HG03135 (cell line): ENCODE results near the gene ZNF616.

Experiments used
- ATAC-seq: cut with Tn5 transposase; IDR thresholded peaks from one replicate; pipeline ENCODE4 v1.9.1; 2021; ENCODE audit warnings: mild to moderate bottlenecking, moderate library complexity; ENCODE audit not compliant: unreplicated experiment

The ZNF616 gene

DNA sequence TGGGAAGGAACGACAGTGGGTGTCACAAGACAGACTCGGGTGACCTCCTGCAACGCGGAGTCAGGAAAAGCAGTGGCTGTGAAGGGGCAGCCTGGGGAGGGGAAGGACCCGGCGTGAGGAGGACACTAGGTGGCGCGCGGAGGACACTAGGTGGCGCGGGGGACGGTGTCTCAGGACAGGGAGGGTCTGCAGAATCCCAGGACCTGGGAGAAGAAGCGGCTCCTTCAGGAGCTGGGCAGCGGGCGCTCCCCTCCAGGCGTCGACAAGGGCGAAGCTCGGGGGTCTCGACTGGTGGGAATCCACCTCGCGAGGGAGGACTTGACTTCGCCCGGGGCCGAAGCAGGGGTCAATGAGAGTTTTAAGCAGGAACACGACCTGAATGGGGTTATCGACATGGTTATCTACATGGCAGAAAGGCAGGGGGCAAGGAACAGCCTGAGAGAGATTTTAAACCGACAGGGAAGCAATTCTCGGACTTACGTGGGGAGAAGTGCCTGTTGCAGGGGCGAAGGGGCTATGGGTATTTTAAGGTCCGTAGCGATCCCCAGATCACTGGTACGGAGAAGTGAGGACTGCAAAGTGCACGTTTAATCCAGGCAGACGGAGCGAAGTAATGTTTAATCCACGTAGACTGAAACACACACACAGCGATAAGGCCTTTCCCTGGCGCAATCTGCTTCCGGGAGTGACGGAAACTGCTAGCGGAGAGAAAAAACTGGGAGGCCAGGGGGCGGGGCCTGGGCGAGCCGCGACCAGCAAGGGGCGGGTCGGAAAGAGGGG is at the start of gene ZNF616:
TSS of gene ZNF616 (minus strand) at position 687 of the 780 bp plus-strand sequence. CDS start 9,426 bp downstream, outside the sequence.
- ATAC-seq = peak; percentile 54

DNA sequence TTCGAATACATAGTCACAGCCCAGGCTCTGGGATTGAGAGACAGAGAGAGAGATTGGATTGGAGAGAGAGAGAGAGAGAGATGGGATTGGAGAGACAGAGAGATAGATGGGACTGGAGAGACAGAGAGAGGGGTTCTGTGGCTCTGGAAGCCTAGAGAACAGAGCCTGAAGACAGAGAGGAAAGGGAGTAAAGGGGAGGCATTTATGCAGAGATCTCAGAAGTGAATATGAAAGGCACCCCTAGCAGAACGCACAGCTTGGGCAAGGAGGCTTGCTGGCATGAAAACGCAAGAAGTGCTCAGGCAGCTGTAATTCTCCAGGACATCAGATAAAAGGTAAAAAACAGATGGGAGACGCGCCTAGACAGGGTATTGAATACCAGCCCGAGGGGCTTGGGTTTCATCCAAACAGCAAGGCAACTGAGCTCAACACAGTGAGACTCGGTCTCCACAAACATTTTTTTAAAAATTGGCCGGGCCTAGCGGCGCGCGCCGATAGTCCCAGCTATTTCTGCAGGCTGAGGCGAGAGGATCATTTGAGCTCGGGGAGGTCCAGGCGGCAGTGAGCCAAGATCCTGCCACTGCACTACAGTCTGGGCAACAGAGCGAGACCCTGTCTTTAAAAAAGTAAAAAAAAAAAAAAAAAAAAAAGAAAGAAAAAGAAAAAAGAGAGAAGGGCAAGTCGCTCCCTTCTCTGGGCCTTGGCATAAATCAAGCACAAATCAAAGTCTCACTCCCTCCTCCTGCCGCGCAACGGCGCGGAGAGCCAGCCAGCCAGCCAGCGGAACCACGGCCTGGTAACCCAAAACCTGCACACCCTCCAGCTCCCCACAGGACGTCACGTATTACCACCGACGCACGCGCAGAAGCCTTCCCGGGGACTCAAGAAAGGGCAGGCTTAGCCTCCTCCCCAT is 49.3 kb upstream of the ZNF616 start:
- peak; percentile 0 for ATAC-seq

DNA sequence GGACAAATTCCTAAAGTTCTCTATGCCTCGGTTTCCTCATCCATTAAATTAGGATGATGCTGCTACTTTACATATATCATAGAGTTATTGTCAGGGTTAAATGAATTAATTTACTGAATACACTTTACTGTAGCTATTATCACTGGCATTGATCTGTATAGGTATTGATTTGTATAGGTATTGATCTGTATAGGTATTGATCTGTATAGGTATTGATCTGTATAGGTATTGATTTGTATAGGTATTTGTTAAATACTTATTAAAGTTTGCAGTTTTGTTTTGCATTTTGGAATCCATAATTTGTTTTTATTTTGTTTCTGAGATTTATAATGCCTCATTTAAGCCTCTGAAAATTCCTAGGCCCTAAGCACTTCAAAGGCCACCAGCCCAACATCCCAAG is 47.7 kb upstream of the ZNF616 start:
- no peak for ATAC-seq

DNA sequence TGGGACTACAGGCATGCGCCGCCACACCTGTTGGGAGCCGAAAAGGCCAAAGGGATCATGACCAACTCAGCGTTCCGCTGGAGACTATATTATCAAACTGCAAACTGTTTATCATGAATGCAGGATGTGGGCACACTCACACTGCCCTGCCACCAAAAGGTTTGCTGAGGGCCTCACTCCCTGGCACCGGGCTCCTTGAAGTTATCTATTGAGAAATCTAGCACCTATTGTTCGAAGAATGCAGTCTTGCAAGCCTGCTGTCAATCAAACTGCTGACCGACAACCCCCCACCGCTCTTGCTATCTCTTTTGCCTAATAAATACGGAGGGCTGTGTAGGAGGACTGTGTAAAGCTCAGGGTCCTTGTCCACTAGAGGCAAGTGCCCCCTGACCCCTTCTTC is 36.8 kb upstream of the ZNF616 start:
- no peak for ATAC-seq

DNA sequence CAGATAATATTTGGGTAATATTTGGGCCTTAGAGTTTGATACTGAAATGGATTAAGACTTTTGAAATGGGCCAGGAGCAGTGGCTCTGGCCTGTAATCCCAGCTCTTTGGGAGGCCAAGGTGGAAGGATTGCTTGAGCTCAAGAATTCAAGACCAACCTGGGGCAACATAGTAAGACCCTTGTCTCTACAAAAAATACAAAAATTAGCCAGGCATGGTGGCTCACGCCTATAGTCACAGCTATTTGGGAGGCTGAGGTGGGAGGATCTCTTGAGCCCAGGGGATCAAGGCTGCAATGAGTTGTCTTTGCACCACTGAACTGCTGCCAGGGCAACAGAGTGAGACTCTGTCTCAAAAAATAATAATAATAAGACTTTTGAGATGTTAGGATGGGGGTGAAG is 32.6 kb upstream of the ZNF616 start:
- ATAC-seq = no peak

DNA sequence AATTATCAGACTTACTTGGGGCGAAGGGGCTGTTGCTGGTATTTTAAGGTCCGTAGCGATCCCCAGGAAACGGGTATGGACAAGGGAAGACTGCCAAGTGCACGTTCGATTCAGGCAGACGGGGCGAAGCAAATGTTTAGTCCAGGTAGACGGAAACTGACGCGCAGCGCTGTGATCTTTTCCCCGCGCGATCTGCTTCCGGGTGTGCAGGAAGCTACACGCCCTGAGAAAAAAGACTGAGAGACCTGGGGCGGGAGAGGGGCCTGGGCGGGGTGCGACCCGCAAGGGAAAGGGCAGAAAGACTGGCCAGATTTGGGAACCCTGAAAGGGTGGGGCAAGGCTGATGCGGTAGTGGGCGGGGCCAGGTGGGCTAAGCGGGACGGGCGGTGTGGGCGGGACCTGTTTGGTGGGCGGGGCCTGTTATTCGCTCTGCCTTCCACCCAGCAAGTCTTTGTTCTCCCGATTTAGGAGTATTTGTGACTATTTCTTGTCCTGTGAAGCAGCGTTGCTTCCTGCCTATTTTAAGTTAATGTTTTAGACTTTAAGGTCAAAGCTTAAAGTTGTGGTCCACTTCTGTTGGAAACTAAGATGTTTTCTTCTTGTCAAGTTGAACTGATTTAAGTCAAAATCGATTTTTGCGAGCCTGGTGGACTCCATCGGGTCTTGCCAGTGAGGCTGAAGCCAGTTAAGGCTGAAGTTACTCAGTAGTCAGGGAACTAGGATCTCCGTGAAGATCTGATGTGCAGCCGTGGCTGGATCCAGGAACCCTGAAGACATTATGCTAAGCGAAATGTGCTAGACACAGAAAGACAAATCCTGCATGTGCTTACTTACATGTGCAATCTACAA is 31.8 kb upstream of the ZNF616 start, which contains the start of gene ZNF836:
TSS of gene ZNF836 (minus strand) at position 301 of the 849 bp plus-strand sequence. CDS start 3,549 bp downstream, outside the sequence.
- ATAC-seq = peak; percentile 74

DNA sequence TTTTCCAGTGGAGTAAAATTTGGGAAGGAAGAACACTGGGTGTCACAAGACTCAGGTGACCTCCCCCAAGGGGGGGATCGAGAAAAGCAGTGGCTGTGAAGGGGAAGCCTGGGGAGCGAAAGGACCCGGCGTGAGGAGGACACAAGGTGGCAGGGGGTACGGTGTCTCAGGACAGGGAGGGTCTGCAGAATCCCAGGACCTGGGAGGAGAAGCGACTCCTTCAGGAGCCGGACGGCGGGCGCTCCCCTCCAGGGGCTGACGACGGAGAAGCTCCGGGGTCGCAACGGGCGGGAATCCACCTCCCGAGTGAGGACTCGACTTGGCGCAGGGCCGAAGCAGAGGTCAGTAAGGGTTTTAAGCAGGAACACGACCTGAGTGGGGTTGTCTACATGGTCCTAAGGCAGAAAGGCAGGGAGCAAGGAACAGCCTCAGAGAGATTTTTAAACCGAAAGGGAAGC is 31.2 kb upstream of the ZNF616 start:
- ATAC-seq = peak; percentile 29

DNA sequence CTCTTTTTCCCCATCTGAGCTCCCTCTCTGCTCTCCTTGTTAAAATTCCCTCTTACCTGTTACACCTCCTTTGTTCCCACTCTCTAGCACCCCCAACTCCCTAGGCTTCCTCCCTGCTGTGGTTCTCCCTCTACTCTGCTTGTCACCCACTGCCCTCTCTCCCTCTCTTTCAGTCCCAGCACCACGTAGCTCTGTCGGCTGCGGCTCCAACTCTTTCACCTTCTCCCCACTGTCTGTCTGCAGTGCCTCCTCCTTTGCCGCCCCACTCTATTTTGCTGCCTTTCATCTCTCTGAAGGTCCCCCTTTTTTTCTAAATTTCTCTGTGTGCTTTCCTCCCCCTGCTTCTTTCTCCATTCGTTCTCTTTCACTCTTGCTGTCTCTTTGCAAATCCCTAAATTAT is 30.6 kb upstream of the ZNF616 start:
- no peak for ATAC-seq

DNA sequence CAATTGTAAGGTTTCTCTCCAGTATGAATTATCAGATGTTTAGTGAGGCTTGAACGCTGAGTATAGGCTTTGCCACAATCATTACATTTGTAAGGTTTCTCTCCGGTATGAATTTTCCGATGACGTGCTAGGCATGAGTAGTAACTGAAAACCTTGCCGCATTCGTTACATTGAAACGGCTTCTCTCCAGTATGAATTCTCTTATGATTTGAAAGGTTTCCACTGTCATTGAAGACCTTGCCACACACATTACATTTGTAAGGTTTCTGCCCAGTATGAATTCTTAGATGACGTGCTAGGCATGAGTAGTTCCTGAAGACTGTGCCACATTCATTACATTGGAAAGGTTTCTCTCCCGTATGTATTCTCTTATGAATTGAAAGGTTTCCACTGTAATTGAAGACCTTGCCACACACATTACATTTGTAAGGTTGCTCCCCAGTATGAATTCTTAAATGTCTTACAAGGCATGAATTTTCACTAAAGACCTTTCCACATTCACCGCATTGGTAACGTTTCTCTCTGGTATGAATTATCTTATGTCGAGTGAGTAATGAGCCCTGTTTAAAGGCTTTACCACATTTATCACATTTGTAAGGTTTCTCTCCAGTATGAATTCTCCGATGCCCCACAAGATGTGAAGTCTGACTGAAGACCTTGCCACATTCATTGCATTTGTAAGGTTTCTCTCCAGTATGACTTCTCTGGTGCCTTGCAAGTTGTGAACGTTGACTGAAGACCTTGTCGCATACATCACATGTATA is 16.0 kb upstream of the ZNF616 start:
- no peak for ATAC-seq

DNA sequence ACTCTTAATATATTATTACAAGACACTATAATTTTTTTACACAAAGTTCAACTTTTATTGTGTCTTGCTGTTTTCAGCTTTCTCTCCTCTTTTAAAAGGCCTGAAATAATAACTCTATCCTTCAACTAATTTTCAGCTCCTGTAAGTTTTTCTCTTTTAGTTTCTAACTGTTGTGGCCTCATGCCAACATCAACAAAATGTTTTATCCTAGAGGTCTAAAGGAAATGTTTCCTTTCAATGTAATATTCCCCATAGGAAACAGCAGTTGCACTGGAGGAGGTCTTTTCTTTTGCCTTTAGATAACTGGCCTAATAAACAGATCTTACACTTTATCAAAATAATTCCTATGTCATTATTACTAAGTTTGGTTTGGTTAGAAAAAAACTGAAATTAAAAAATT is 8.5 kb upstream of the ZNF616 start:
- ATAC-seq = no peak

DNA sequence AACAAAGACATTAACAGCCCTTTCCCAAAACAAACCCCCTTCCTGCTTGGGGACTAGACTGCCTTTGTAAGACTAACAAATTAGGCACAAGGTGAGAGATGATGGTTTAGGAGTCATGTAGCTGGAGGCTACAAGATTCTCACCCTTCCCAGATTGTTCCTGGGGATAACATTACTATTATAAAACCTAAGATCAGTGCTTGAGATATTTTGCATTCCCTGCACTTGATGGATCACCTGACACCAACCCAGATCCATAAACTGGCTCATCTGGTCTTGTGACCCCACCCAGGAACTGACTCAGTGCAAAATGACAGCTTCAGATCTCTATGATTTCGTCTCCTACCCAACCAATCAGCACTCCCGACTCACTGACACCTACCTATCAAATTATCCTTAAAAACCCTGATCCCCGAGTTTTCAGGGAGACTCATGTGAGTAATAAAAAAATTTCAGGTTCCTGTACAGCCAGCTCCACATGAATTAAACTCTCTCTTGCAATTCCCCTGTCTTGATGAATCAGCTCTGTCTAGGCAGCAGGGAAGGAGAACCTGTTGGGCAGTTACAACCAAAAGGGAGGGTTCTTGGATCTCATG is 2.4 kb upstream of the ZNF616 start:
- ATAC-seq = no peak

DNA sequence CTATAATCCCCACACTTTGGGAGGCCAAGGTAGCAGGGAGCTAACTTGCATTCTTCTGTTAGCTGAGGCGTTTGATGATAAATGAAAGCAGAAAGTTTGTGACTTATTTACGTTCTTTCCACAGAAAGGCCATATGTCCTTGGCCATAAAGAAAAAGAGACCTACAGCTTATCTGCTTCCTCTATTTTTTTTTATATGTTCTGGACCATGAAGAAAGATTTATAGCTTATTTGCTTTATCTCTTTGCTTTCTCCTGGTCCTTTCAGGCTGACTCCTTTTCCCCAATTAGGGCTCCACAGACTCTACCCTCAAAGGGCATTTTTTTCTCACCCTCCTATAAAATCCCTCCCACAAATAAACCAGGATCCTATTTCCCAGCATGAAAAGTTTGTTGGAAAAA is 1.5 kb upstream of the ZNF616 start:
- ATAC-seq = no peak

DNA sequence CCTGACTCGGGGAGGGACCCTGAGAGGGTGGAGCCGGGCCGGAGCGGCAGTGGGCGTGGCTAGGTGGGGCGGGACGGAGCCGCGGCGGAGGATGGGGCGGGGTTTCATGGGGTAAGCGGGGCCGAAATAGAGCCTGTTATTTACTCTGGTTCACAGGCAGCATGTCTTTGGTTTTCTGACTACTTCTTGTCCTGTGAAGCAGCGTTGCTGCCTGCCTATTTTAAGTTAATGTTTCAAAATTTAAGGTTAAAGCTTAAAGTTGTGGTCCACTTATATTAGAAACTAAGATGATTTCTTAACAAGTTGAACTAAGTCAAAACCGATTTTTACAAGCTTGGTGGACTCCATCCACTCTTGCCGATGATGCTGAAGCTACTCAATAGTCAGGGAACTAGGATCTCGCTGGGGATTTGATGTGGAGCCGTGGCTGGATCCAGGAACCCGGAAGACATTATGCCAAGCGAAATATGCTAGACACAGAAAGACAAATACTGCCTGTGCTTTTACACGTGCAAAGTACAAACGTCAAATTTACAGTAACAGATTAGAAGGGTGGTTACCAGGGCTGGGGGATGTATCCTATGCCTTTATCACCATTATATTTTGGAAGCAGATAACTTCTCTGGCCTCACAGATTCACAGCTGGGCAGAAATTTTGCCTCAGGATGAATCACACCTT is 433 bp upstream of the ZNF616 start:
- ATAC-seq = peak; percentile 96

DNA sequence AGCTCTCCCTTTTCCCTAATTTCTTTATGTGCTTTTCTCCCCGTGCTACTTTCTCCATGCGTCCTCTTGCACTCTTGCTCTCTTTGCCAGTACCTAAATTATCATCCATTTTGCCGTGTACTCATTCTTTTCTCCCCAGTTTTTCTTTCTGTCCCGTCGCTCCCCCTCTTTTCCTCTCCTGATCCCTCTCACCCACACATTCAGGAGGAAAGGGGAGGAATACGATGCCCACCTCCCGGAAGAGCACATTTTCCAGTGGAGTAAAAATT is 821 bp downstream of the ZNF616 start:
- no peak for ATAC-seq

DNA sequence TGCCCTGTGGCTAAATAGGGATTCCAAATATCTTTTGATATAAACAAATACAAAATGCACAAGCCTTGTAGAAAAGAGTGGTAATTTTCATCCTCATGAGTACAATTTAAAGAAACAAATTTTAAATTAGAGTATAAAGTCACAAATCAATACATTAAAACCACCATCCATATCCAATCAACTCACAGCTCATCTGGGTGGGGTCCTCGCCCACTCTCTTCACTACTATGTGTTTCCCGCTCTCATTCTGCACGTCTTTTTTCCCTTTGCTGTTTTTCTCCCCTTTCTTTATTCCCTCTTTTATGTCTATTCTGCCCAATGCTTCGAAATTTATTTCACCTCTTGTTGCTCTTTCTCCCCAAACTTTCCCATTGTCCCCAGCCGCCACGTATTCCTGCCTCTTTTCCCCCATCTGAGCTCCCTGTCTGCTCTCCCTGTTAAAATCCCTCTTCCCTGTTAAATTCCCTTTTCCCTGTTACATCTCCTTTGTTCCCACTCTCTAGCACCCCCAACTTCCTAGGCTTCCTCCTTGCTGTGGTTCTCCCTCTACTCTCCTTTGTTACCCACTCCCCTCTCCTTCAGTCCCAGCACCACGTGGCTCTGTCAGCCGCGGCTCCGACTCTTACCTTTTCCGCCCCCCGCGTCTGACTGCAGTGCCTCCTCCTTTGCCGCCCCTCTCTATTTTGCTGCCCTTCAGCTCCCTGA is 1.3 kb downstream of the ZNF616 start:
- no peak for ATAC-seq

DNA sequence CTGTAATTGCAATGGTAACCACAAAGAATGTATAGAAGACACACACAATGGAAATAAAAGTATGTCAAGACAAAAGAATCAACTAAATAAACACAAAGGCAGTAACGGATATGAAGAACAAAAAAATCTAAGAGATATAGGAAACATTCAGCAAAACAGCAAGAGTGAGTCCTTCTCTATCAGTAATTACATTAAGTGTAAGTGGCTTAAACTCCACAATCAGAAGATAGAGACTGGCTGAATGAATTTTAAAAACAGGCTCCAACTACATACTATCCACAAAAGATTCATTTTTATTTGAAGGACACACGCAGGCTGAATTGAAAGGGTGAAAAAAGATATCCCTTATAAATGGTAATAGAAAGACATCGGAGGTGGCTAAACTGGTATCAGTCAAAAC is 19.5 kb downstream of the ZNF616 start:
- ATAC-seq = no peak

DNA sequence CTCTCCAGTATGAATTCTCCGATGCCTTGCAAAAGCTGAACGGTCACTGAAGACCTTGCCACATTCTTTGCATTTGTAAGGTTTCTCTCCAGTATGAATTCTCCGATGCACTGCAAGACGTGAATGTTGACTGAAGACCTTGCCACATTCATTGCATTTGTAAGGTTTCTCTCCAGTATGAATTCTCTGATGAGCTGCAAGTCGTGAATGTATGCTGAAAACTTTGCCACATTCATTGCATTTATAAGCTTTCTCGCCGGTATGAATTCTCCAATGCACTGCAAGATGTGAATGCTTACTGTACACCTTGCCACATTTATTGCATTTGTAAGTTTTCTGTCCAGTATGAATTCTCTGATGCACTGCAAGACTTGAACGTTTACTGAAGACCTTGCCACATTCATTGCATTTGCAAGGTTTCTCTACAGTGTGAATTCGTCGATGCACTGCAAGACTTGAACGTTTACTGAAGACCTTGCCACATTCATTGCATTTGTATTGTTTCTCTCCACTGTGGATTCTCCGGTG is 24.1 kb downstream of the ZNF616 start:
- no peak for ATAC-seq

DNA sequence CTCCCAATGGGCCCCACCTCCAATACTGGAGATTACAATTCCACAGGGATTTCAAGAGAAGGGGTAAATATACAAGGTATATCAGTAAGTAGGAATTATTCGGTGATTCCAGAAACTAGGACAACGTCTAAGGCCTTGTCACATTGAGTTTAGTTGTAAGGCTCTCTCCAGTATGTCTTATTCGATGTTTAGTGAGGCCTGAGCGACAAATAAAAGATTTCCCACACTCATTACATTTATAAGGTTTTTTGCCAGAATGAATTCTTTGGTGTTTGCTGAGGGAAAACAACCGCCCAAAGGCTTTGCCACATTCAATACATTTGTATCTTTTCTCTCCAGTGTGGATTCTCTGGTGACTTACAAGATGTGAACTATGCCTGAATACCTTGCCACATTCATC is 25.0 kb downstream of the ZNF616 start:
- ATAC-seq = no peak

DNA sequence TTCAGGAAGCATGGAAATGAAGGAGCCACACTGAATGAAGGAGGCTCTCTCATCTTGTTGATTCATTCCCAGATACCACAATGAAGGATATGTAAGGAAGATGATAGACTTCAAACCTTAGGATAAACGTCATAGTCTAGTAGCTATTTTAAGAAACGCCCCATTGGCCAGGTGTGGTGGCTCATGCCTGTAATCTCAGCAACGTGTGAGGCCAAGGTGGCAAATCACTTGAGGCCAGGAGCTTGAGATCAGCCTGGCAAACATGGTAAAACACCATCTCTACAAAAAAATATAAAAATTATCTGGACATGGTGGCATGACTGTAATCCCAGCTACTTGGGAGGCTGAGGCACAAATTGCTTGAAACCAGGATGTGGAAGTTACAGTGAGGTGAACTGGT is 27.1 kb downstream of the ZNF616 start:
- no peak for ATAC-seq
